Measurements from ENCODE around the gene FCGR3B.
"Not testable (repeated sequence)": the region's sequence is repeated elsewhere in the genome, so short reads cannot be mapped to it uniquely, and the experiment has no call there.

The FCGR3B gene

GRCh38 chr1:161605024-161605423 is 26.0 kb downstream of the FCGR3B start:
- not testable (repeated sequence) for DNase-seq

GRCh38 chr1:161597077-161597476 is 33.9 kb downstream of the FCGR3B start:
- not testable (repeated sequence) for DNase-seq

- not testable (repeated sequence) for DNase-seq
Observed at GRCh38 chr1:161595583-161595982, 35.4 kb downstream of the FCGR3B start.

- DNase-seq, result not testable (repeated sequence)
Observed at GRCh38 chr1:161595173-161595572, 35.8 kb downstream of the FCGR3B start.

- DNase-seq, result not testable (repeated sequence)
Observed at GRCh38 chr1:161594269-161594984, 36.5 kb downstream of the FCGR3B start.

GRCh38 chr1:161593092-161593755 is 37.8 kb downstream of the FCGR3B start:
- DNase-seq, result not testable (repeated sequence)

- DNase-seq, result not testable (repeated sequence)
Observed at GRCh38 chr1:161592586-161592985, 38.4 kb downstream of the FCGR3B start.

- DNase-seq, result not testable (repeated sequence)
Observed at GRCh38 chr1:161589920-161590319, 41.1 kb downstream of the FCGR3B start.

- DNase-seq, result not testable (repeated sequence)
Observed at GRCh38 chr1:161589365-161589764, 41.6 kb downstream of the FCGR3B start.

- not testable (repeated sequence) for DNase-seq
Observed at GRCh38 chr1:161588596-161588995, 42.4 kb downstream of the FCGR3B start.

- not testable (repeated sequence) for DNase-seq
Observed at GRCh38 chr1:161582882-161583281, 48.1 kb downstream of the FCGR3B start.

- DNase-seq, result not testable (repeated sequence)
Observed at GRCh38 chr1:161580879-161581537, 50.0 kb downstream of the FCGR3B start.

GRCh38 chr1:161579856-161580507 is 51.0 kb downstream of the FCGR3B start:
- not testable (repeated sequence) for DNase-seq

GRCh38 chr1:161576676-161577075 is 54.3 kb downstream of the FCGR3B start:
- DNase-seq, result not testable (repeated sequence)

Data from activated CD4-positive, alpha-beta T cell treated with anti-CD3 and anti-CD28 coated beads for 4 hours (primary cell).